GM12873 (cell line): ENCODE results near the gene HNRNPLL.

ENCODE experiments used
- TF ChIP-seq, protein P1 (sequence below): IDR thresholded peaks from 2 replicates; pipeline ENCODE4 v1.5.1; 2012; ENCODE audit warnings: low read depth, mild to moderate bottlenecking, moderate library complexity, low read length, control low read depth; ENCODE audit not compliant: insufficient read depth; ENCODE audit errors: missing control alignments

The HNRNPLL gene

DNA sequence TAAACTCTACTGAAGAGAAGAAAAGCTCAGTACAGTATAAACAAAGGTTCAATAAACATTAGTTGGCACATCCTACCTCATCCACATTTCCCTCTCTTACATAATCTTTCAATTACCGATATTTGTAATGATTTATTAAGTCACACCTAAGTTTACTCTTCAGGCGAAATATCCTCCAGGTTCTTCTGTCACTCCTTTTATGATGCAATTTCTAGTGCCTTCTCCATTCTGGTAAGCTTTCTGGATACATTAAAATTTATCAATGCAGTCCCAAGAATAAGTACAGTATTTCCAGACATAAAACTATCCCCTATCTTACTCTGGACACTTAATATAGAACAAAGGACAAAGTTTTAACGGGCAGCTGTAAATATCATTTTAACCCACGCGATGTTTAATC is 5.6 kb downstream of the HNRNPLL start:
- TF ChIP-seq, protein P1, sequence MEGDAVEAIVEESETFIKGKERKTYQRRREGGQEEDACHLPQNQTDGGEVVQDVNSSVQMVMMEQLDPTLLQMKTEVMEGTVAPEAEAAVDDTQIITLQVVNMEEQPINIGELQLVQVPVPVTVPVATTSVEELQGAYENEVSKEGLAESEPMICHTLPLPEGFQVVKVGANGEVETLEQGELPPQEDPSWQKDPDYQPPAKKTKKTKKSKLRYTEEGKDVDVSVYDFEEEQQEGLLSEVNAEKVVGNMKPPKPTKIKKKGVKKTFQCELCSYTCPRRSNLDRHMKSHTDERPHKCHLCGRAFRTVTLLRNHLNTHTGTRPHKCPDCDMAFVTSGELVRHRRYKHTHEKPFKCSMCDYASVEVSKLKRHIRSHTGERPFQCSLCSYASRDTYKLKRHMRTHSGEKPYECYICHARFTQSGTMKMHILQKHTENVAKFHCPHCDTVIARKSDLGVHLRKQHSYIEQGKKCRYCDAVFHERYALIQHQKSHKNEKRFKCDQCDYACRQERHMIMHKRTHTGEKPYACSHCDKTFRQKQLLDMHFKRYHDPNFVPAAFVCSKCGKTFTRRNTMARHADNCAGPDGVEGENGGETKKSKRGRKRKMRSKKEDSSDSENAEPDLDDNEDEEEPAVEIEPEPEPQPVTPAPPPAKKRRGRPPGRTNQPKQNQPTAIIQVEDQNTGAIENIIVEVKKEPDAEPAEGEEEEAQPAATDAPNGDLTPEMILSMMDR = no peak

DNA sequence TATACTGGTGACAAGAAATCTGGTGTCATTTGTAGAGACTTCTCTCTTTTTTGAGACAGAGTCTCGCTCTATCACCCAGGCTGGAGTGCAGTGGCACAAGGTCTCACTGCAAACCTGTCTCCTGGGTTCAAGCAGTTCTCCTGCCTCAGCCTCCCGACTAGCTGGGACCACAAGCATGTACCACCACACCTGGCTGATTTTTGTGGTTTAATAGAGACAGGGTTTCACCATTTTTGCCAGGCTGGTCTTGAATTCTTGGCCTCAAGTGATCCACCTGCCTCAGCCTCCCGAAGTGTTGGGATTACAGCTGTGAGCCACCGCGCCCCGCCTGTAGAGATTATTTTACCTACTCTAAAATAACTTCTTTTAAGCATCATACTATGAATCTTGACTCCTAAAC is 6.5 kb downstream of the HNRNPLL start:
- TF ChIP-seq, protein P1 = no peak

DNA sequence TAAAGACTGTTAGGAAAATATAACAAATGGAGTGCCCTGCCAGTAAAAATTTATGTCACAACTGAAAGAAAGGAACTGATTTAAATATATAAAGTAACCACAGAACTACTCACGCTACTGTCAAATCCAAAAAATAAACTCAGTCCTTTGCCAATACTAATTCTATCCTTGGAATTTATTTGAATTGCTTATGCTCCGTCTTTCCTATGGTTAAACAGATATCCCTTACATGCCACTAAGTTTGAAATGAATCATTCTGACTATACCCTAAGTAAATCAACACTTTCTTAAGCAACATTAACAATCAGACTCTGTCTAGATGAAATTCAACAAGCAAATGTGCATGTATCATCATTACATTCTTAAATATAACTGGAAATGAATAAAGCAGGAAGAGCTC is 9.8 kb downstream of the HNRNPLL start:
- TF ChIP-seq, protein P1 = no peak

DNA sequence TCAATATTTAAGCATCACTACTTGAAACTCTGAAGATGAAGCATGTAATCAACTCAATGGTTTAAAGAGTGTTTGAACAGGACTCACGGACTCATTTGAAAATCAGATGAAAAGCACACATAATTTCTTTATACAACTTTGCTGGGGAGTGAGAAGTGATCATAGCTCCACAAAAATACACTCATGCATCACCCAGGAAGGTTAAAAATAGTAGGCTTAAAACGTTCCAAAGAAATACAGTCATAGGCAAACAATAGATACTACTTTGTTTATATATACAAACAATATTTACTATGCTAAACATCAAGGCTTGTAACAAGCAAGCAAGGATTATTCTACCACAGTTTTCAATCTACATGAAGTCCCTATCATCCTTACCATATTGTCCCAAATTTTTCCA is 11.6 kb downstream of the HNRNPLL start:
- TF ChIP-seq, protein P1 = no peak

DNA sequence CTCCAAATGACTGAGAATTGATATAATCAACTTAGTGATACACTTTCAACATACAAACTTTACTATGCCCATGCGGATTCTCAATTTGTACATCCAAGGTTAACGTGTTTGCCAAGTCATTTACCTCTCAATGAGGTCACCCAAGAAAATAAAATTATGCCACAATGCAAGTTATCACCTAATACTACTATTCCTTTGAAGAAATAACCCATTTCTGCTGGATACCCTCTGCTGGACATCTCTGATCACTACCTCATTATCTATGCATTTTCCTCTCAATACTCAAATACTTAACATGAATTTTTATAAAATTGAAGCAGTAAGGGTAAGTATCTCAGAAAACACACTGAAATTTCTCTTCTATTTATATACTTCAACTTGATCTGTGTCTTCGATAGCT is 12.7 kb downstream of the HNRNPLL start:
- TF ChIP-seq, protein P1 = peak; percentile 29

DNA sequence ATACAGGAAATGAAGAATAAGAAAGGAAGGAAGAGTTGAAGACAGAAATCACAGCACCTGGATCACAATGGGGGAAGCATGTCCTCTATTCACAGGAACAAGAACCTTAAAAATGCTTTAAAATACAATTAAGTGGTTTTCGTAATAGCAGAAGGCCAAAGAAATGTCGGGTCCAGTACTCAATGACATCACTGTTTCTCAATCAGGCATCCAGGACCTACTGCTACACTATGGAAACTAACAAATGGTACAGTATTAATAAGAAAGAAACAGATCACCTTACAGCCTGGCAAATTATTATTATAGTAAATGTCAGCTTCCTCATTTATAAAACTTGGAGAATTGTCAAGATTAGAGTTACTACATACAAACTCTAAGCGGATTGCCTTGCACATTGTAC is 15.8 kb downstream of the HNRNPLL start:
- TF ChIP-seq, protein P1 = no peak

DNA sequence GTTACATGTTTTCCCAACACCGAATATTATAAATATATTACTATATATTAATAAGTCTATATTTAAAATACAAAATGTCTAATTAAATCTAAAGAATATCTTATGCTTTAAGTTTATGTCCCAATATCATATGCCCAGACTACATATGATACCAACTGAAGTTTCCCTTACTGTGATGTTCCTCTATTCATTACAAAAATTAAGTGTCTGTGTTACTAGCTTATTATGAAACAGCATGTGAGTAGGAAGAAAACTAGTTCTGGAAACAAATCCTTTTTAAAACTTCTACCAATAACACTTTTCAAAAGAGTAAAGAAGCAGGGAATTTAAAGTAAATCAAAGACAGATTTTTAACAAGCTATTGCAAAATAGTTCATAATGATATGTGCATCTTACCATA is 17.8 kb downstream of the HNRNPLL start:
- TF ChIP-seq, protein P1 = no peak
